ENCODE results near the gene THBS3.
"Not testable (repeated sequence)": the region's sequence is repeated elsewhere in the genome, so short reads cannot be mapped to it uniquely, and the experiment has no call there.

THBS3 gene

GRCh38 chr1:155208541-155209311 lies 1.0 kb upstream of the THBS3 start, which contains the start of gene MTX1:
Gene MTX1, plus strand, starts transcription at chr1:155208695. Its CDS starts 110 bp downstream, at chr1:155208805.
- in situ Hi-C loops (cut with HindIII; ENCODE audit: low sequenced_read_pairs), result no loop called here

- in situ Hi-C loops (cut with HindIII; ENCODE audit: low sequenced_read_pairs), result no loop called here
Measured at GRCh38 chr1:155206891-155207805, 549 bp downstream of the THBS3 start.

GRCh38 chr1:155205969-155206593 lies 1.6 kb downstream of the THBS3 start:
- in situ Hi-C loops (cut with HindIII; ENCODE audit: low sequenced_read_pairs), result no loop called here

GRCh38 chr1:155205035-155205434 lies 2.7 kb downstream of the THBS3 start:
- in situ Hi-C loops (cut with HindIII; ENCODE audit: low sequenced_read_pairs), result no loop called here

- in situ Hi-C loops (cut with HindIII; ENCODE audit: low sequenced_read_pairs), result no loop called here
Measured at GRCh38 chr1:155202731-155203515, 4.8 kb downstream of the THBS3 start.

GRCh38 chr1:155202198-155202597 lies 5.5 kb downstream of the THBS3 start:
- in situ Hi-C loops (cut with HindIII; ENCODE audit: low sequenced_read_pairs), result no loop called here

GRCh38 chr1:155200920-155201319 lies 6.8 kb downstream of the THBS3 start:
- in situ Hi-C loops (cut with HindIII; ENCODE audit: low sequenced_read_pairs), result no loop called here

GRCh38 chr1:155199792-155200191 lies 7.9 kb downstream of the THBS3 start:
- in situ Hi-C loops (cut with HindIII; ENCODE audit: low sequenced_read_pairs), result no loop called here

- in situ Hi-C loops (cut with HindIII; ENCODE audit: low sequenced_read_pairs), result no loop called here
Measured at GRCh38 chr1:155198547-155198906, 9.2 kb downstream of the THBS3 start.

- in situ Hi-C loops (cut with HindIII; ENCODE audit: low sequenced_read_pairs), result no loop called here
Measured at GRCh38 chr1:155197901-155198546, 9.7 kb downstream of the THBS3 start.

- in situ Hi-C loops (cut with HindIII; ENCODE audit: low sequenced_read_pairs), result no loop called here
Measured at GRCh38 chr1:155196893-155197638, 10.6 kb downstream of the THBS3 start.

- in situ Hi-C loops (cut with HindIII; ENCODE audit: low sequenced_read_pairs), result no loop called here
Measured at GRCh38 chr1:155196103-155196892, 11.4 kb downstream of the THBS3 start.

GRCh38 chr1:155195201-155196102 lies 12.2 kb downstream of the THBS3 start:
- in situ Hi-C loops (cut with HindIII; ENCODE audit: low sequenced_read_pairs), result no loop called here

GRCh38 chr1:155193991-155194240 lies 13.8 kb downstream of the THBS3 start:
- in situ Hi-C loops (cut with HindIII; ENCODE audit: low sequenced_read_pairs), result not testable (repeated sequence)

GRCh38 chr1:155193275-155193990 lies 14.3 kb downstream of the THBS3 start:
- in situ Hi-C loops (cut with HindIII; ENCODE audit: low sequenced_read_pairs), result no loop called here

GRCh38 chr1:155192346-155193274 lies 15.1 kb downstream of the THBS3 start:
- in situ Hi-C loops (cut with HindIII; ENCODE audit: low sequenced_read_pairs), result no loop called here

Measured in endothelial cell of hepatic sinusoid (primary cell).